ENCODE results near the gene MICAL2. TPM values are rescaled to one million over a fixed set of nuclear protein-coding genes. Genes with fewer than 3 reads are reported as not detected.

MICAL2 gene
- total RNA-seq, 2 donors from 2014 or later = 1.5 to 1.9 TPM

GRCh38 chr11:12251666-12252560, 141.5 kb downstream of the MICAL2 start:
- no peaks in the 10 kb centered on the region for H3K9me3 Mint-ChIP-seq
- no peak overlapping the region for H3K4me3 Mint-ChIP-seq
- Histone ChIP-seq H3K4me1 (ENCODE audit: control insufficient read depth, insufficient read depth, low read length) (peaks cover 32% of the 10 kb centered on the region), H3K27me3 (ENCODE audit: control insufficient read depth, insufficient read depth, low read length, poor library complexity, severe bottlenecking) (no peaks in the 10 kb centered on the region), H3K9me3 (ENCODE audit: control insufficient read depth, low read length) (no peaks in the 10 kb centered on the region), H3K27ac (ENCODE audit: low read depth, low read length) (no peak overlapping the region), H3K4me3 (ENCODE audit: low read length) (peak overlapping the region; percentile 44), H3K9ac (ENCODE audit: extremely low read depth, low read length, poor library complexity, severe bottlenecking) (no peak overlapping the region), H3K36me3 (ENCODE audit: control insufficient read depth, insufficient read depth, low read length) (no peaks in the 10 kb centered on the region)
- H3K27me3 Mint-ChIP-seq (ENCODE audit: insufficient read depth) = no peaks in the 10 kb centered on the region
- peaks cover 38% of the 10 kb centered on the region for H3K4me1 Mint-ChIP-seq
- peak; percentile 39 for TF ChIP-seq CTCF (conservative IDR thresholded peaks at IDR 0.05)
- no peaks in the 10 kb centered on the region for H3K36me3 Mint-ChIP-seq (ENCODE audit: low read depth)
- H3K27ac Mint-ChIP-seq = no peak overlapping the region
- WGBS, 2 experiments (ENCODE audit: insufficient coverage in 1 of 2, insufficient read length in 1 of 2) = 60 to 63% methylated on average over 4 to 5 of the region's 5 CpGs
- DNase-seq = no peak

GRCh38 chr11:12253843-12254281, 143.5 kb downstream of the MICAL2 start:
- TF ChIP-seq CTCF (conservative IDR thresholded peaks at IDR 0.05) = no peak
- no peak for DNase-seq
- Mint-ChIP-seq H3K9me3 (no peaks in the 10 kb centered on the region), H3K4me3 (no peak overlapping the region), H3K27me3 (ENCODE audit: insufficient read depth) (no peaks in the 10 kb centered on the region), H3K36me3 (ENCODE audit: low read depth) (no peaks in the 10 kb centered on the region), H3K4me1 (peaks cover 27% of the 10 kb centered on the region), H3K27ac (no peak overlapping the region)
- Histone ChIP-seq H3K27me3 (ENCODE audit: control insufficient read depth, insufficient read depth, low read length, poor library complexity, severe bottlenecking) (no peaks in the 10 kb centered on the region), H3K9me3 (ENCODE audit: control insufficient read depth, low read length) (no peaks in the 10 kb centered on the region), H3K4me3 (ENCODE audit: low read length) (no peak overlapping the region), H3K4me1 (ENCODE audit: control insufficient read depth, insufficient read depth, low read length) (peaks cover 17% of the 10 kb centered on the region), H3K27ac (ENCODE audit: low read depth, low read length) (no peak overlapping the region), H3K36me3 (ENCODE audit: control insufficient read depth, insufficient read depth, low read length) (no peaks in the 10 kb centered on the region), H3K9ac (ENCODE audit: extremely low read depth, low read length, poor library complexity, severe bottlenecking) (no peak overlapping the region)
- 90 to 94% methylated on average over 2 to 7 of the region's 7 CpGs for WGBS, 2 experiments (ENCODE audit: insufficient coverage in 1 of 2, insufficient read length in 1 of 2)

- Histone ChIP-seq H3K9ac (ENCODE audit: extremely low read depth, low read length, poor library complexity, severe bottlenecking) (no peak overlapping the region), H3K9me3 (ENCODE audit: control insufficient read depth, low read length) (no peaks in the 10 kb centered on the region), H3K36me3 (ENCODE audit: control insufficient read depth, insufficient read depth, low read length) (no peaks in the 10 kb centered on the region), H3K27me3 (ENCODE audit: control insufficient read depth, insufficient read depth, low read length, poor library complexity, severe bottlenecking) (no peaks in the 10 kb centered on the region), H3K4me3 (ENCODE audit: low read length) (no peak overlapping the region), H3K4me1 (ENCODE audit: control insufficient read depth, insufficient read depth, low read length) (peaks cover 15% of the 10 kb centered on the region), H3K27ac (ENCODE audit: low read depth, low read length) (no peak overlapping the region)
- peak overlapping the region; percentile 5 for H3K27ac Mint-ChIP-seq
- H3K9me3 Mint-ChIP-seq = no peaks in the 10 kb centered on the region
- WGBS, 2 experiments (ENCODE audit: insufficient coverage in 1 of 2, insufficient read length in 1 of 2) = 55 to 80% methylated on average over 3 of the region's 3 CpGs
- H3K27me3 Mint-ChIP-seq (ENCODE audit: insufficient read depth) = no peaks in the 10 kb centered on the region
- peaks cover 25% of the 10 kb centered on the region for H3K4me1 Mint-ChIP-seq
- no peak for DNase-seq
- no peak for TF ChIP-seq CTCF (conservative IDR thresholded peaks at IDR 0.05)
- H3K36me3 Mint-ChIP-seq (ENCODE audit: low read depth) = no peaks in the 10 kb centered on the region
- no peak overlapping the region for H3K4me3 Mint-ChIP-seq
Observed at GRCh38 chr11:12258451-12258850, 148.1 kb downstream of the MICAL2 start.
